Skeletal muscle cell (primary cell): ENCODE results near the gene S1PR4.
"Not testable (repeated sequence)": the region's sequence is repeated elsewhere in the genome, so short reads cannot be mapped to it uniquely, and the experiment has no call there.

Experiments used
- DNase-seq: peaks from one replicate; pipeline ENCODE4 v3.0.0-alpha.2; 2010; ENCODE audit warnings: low read depth
- H3K4me3 ChIP-seq: 2 replicates; pipeline ENCODE4 v1.5.1; 2011; ENCODE audit warnings: low read depth, mild to moderate bottlenecking, control low read depth, low read length, moderate library complexity

The S1PR4 gene

GRCh38 chr19:3151563-3152418 lies 26.8 kb upstream of the S1PR4 start:
- H3K4me3 ChIP-seq: no peak overlapping the region
- no peak for DNase-seq

GRCh38 chr19:3152419-3152780 lies 26.2 kb upstream of the S1PR4 start:
- no peak for DNase-seq

GRCh38 chr19:3153286-3154230 lies 25.0 kb upstream of the S1PR4 start:
- DNase-seq: no peak
- H3K4me3 ChIP-seq: no peak overlapping the region

More at GRCh38 chr19:3152419-3152780, 26.2 kb upstream of the S1PR4 start:
- no peak overlapping the region for H3K4me3 ChIP-seq

- DNase-seq, H3K4me3 ChIP-seq: not testable (repeated sequence)
Measured at GRCh38 chr19:3154447-3154846, 24.1 kb upstream of the S1PR4 start.

GRCh38 chr19:3154957-3155736 lies 23.4 kb upstream of the S1PR4 start:
- no peak overlapping the region for H3K4me3 ChIP-seq
- peak; percentile 97 for DNase-seq

GRCh38 chr19:3157096-3157845 lies 21.3 kb upstream of the S1PR4 start:
- DNase-seq: no peak
- H3K4me3 ChIP-seq: no peak overlapping the region

DNA sequence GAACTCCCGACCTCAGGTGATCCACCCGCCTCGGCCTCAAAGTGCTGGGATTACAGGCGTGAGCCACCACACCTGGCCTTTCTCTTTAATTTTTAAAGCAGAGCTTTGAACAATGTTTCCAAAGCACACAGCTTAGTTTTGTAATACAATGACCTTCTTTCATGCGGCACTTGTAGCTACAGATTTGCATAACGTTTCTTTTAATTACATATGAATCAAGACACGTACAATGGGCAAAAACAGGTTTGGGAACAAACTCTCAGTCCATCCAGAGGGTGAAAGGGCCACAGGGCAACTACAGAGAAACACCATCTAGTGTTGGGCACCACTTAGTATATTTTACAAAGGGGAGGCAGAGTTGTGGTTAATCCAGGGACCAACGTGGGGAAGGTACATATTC lies 19.0 kb upstream of the S1PR4 start:
- DNase-seq: no peak
- no peak overlapping the region for H3K4me3 ChIP-seq

GRCh38 chr19:3160219-3160618 lies 18.4 kb upstream of the S1PR4 start:
- H3K4me3 ChIP-seq: no peak overlapping the region
- no peak for DNase-seq

DNA sequence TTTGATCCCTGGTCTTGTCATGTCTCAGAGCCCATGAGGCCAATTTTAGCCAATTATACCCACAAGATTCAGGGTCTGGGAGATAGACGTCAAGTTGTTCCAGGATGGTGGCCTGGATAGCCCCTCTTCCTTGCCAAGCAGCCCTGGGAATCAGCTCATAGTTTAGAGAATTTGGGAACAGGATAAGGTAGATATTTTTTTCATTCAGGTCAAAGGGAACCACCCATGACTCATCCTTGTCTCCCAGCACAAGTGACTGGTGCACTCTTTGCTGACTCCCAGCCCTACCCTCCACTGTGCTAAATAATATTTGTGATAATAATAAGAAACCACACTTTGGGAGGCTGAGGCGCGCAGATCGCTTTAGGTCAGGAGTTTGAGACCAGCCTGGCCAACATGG lies 17.1 kb upstream of the S1PR4 start:
- no peak for DNase-seq
- H3K4me3 ChIP-seq: no peak overlapping the region

GRCh38 chr19:3162418-3163229 lies 15.9 kb upstream of the S1PR4 start:
- DNase-seq: no peak
- H3K4me3 ChIP-seq: no peak overlapping the region

GRCh38 chr19:3163230-3163886 lies 15.2 kb upstream of the S1PR4 start:
- H3K4me3 ChIP-seq: no peak overlapping the region
- DNase-seq: no peak

DNA sequence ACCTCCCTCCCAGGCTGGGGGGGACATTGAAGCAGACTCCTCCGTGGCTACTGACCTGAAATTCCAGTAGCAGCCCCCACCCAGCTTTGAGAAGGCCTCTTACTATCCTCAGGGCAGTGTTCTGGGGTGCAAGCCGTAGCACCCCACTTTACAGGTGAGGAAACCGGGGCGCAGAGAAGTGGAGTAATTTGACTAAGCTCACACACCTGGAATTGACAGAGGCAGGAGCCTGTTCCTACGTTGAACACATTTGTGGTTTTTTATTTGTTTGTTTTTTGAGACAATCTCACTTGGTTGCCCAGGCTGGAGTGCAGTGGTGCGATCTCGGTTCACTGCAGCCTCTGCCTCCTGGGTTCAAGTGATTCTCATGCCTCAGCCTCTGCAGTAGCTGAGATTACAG lies 14.6 kb upstream of the S1PR4 start:
- no peak for DNase-seq

DNA sequence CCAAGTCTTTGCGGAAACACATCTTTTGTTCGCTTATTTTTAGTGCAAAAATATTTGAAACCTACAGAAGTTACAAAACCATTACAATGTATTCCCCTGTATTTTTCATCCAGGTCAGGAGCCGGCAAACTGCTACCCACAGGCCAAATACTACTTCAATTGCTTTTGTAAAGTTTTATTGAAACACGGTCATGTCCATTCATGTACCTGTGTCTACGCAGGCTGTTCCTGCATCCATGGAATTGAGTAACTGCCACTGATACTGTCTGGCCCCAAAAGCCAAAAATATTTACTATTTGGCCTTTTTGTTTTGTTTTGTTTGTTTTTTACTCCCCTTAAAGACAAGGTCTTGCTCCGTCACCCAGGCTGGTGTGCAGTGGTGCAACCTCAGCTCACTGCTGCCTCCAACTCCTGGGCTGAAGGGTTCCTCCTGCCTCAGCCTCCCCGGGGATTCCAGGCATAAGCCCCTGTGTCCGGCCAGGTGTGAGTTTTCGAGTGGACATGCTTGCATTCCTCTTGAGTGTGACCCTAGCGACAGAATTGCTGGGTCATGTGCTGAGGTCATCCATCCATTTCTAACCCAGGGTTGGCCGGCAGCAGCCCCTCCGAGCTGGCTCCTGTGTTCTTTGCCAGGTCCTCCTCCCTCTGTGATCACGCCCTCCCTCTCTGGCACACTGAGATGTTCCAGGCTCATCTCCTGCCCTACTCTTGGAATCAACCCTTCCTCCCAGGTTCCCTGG lies 10.9 kb upstream of the S1PR4 start:
- DNase-seq: no peak

More for the DNA sequence above, 14.6 kb upstream of the S1PR4 start:
- H3K4me3 ChIP-seq: no peak overlapping the region

DNA sequence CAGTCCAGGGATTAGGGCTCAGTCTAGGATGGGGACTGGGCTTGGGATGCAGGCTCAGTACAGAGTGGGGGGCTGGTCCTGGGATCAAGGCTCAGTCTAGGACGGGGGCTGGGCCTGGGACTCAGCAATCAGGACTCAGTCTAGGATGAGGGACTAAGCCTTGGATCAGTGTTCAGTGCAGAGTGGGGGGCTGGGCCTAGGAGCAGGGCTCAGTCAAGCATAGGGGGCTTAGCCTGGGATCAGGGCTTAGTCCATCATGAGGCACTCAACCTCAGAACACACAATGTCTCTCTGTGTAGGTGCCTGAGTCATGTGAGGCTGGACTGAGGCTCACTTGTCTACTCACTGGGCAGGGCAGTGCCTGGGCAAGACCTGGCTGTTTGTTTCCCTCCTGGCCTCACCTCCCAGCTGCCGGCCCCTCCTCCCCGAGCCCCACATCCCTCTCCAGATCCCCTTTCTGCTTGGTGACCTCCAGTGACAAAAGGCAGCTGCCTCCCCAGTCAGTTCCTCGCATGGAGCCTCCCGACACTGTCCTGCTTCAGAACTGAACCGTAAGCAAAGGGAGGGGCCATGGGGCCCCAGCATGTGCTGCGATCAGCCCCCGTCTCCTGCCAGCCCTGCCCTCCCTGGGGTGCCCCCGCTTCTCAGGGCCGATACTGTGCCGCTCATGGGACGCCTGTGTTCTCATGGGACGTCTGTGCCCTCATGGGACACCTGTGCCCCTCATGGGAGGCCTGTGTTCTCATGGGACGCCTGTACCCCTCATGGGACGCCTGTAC lies 6.5 kb upstream of the S1PR4 start:
- no peak overlapping the region for H3K4me3 ChIP-seq
- DNase-seq: no peak

More for the DNA sequence above, 10.9 kb upstream of the S1PR4 start:
- no peak overlapping the region for H3K4me3 ChIP-seq

GRCh38 chr19:3172673-3173000 lies 5.9 kb upstream of the S1PR4 start:
- DNase-seq, H3K4me3 ChIP-seq: not testable (repeated sequence)
